Stimulated activated naive CD8-positive, alpha-beta T cell treated with anti-CD3 and anti-CD28 coated beads, Interleukin-15, amount 100 ng/mL, for 72 hours (primary cell): Measurements from ENCODE around the gene STAB2.

Source experiments
- ATAC-seq: fragments of 150-1000 bp; cut with Tn5 transposase; 2 replicates; pipeline ENCODE4 v1.10.0; 2021; ENCODE audit warnings: mild to moderate bottlenecking, moderate library complexity
- DNase-seq, 2 donors: peaks; one replicate each; pipeline ENCODE4 v3.0.0; 2021 to 2022
- H3K27ac Mint-ChIP-seq, 2 donors: one replicate each; pipeline ENCODE4 v1.8.0; 2022; ENCODE audit warnings: mild to moderate bottlenecking in 2 of 2, mixed read lengths in 2 of 2, moderate library complexity in 2 of 2
- H3K27me3 Mint-ChIP-seq: one replicate; pipeline ENCODE4 v1.8.0; 2022; ENCODE audit warnings: mixed read lengths
- H3K4me1 Mint-ChIP-seq: one replicate; pipeline ENCODE4 v1.8.0; 2022; ENCODE audit warnings: mild to moderate bottlenecking, mixed read lengths
- H3K4me3 Mint-ChIP-seq, 2 donors: one replicate each; pipeline ENCODE4 v1.8.0; 2022; ENCODE audit warnings: mild to moderate bottlenecking in 2 of 2, mixed read lengths in 2 of 2, moderate library complexity in 1 of 2
- H3K9me3 Mint-ChIP-seq, 2 donors: one replicate each; pipeline ENCODE4 v1.8.0; 2022; ENCODE audit warnings: mixed read lengths in 2 of 2

Gene STAB2

GRCh38 chr12:103566398-103566797, 20.7 kb upstream of the STAB2 start:
- Mint-ChIP-seq H3K4me1 (no peaks in the 10 kb centered on the region), H3K27ac (no peak overlapping the region), H3K4me3 (no peak overlapping the region), H3K9me3 (peaks cover 40 to 46% of the 10 kb centered on the region in 2 donors), H3K27me3 (peaks cover 83% of the 10 kb centered on the region)
- DNase-seq (no peak), ATAC-seq (no peak)

GRCh38 chr12:103569278-103569677, 17.8 kb upstream of the STAB2 start:
- Mint-ChIP-seq H3K4me3 (no peak overlapping the region), H3K27me3 (peaks cover 90% of the 10 kb centered on the region), H3K4me1 (no peaks in the 10 kb centered on the region), H3K9me3 (peaks cover 29 to 35% of the 10 kb centered on the region in 2 donors), H3K27ac (no peak overlapping the region)
- DNase-seq (no peak), ATAC-seq (no peak)

DNA sequence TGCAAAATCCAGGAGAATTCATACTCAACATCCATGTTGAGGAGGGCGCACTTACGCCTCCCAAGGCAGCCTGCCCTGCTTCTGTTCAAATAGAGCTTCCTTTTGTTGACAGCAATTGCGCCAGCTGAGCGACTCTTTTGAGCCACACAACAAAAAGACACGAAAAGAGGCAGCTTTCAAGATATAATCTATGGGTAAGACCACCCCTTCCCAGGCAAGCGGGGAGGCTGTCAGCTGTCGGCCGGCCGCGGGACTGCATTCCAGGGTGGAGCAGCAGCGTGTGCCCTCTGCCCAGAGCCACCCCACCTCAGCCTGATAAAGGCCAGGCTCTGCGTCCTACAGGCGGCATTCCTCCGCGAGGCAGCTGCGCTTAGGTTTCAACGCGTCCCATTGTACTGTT, 15.8 kb upstream of the STAB2 start:
- H3K27ac Mint-ChIP-seq = no peak overlapping the region
- H3K4me1 Mint-ChIP-seq = peaks cover 9% of the 10 kb centered on the region
- H3K27me3 Mint-ChIP-seq = peaks cover 96% of the 10 kb centered on the region
- no peak for DNase-seq
- H3K9me3 Mint-ChIP-seq = peaks cover 15 to 16% of the 10 kb centered on the region in 2 donors
- no peak overlapping the region for H3K4me3 Mint-ChIP-seq
- no peak for ATAC-seq

DNA sequence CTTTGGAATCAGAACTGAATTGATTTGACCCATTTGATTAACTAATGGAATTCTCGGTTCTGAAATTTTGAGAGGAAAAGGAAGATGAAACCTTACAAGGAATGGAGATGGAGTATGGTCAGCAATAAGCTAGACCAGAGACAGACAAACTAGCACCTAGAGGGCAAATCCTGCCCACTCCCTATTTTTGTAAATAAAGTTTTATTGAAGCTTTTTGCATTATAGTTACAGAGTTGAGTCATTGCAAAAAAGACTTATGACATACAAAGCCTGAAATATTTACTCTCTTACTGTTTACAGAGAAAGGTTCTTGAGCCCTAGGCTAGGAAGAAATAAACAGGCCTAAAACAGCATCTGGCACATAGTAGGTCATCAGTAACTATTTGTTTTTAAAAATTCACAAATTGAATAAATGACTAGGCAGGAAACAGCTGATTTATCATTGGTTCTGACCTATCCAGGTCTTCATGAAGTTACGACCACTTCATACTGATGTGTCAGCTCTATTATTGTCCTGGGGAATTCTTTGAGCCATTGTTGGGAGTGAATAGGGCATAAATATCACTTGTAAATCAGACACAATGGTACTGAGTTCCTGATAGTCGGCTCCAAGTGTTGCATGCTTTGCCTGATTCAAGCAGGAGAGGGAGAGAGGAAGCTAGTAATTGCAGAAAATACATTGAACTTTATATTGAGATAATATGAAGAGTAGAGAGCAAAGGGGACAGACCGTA, 14.6 kb upstream of the STAB2 start:
- ATAC-seq = no peak
- DNase-seq = no peak
- H3K27me3 Mint-ChIP-seq = peaks cover 84% of the 10 kb centered on the region

GRCh38 chr12:103573185-103573584, 13.9 kb upstream of the STAB2 start:
- no peak overlapping the region for H3K4me3 Mint-ChIP-seq
- no peaks in the 10 kb centered on the region for H3K9me3 Mint-ChIP-seq
- no peak overlapping the region for H3K27ac Mint-ChIP-seq

More for the DNA sequence above, 14.6 kb upstream of the STAB2 start:
- Mint-ChIP-seq H3K4me3 (no peak overlapping the region), H3K4me1 (peaks cover 9% of the 10 kb centered on the region), H3K27ac (no peak overlapping the region), H3K9me3 (peaks cover 3 to 4% of the 10 kb centered on the region in 2 donors)

GRCh38 chr12:103578926-103579325, 8.1 kb upstream of the STAB2 start:
- ATAC-seq = no peak
- Mint-ChIP-seq H3K27me3 (peaks cover 52% of the 10 kb centered on the region), H3K27ac (no peak overlapping the region), H3K4me1 (peaks cover 9% of the 10 kb centered on the region), H3K4me3 (no peak overlapping the region), H3K9me3 (no peaks in the 10 kb centered on the region)
- no peak for DNase-seq

More at GRCh38 chr12:103573185-103573584, 13.9 kb upstream of the STAB2 start:
- Mint-ChIP-seq H3K27me3 (peaks cover 77% of the 10 kb centered on the region), H3K4me1 (peaks cover 9% of the 10 kb centered on the region)
- no peak for DNase-seq
- no peak for ATAC-seq

DNA sequence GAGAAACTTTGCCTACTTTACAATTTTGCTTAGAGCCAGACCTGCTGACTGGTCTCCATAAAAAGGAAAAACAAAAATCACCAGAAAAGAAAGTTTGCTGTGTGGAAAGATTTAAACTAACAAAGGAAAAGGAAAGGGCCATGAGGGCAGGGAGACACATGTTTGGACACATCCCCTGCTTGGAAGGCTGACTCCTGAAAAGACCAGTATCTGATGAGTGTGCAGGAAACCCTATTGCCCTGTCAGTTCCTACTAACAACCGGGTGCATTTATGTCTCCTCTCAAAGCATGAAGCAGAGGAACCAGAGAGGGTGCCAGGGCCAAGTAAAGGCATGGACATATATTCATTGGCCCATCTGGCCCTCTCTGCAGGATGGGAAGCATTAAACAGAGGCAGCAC, 7.0 kb upstream of the STAB2 start:
- H3K27me3 Mint-ChIP-seq = peaks cover 51% of the 10 kb centered on the region
- H3K4me3 Mint-ChIP-seq = no peak overlapping the region
- no peaks in the 10 kb centered on the region for H3K9me3 Mint-ChIP-seq
- ATAC-seq (no peak), DNase-seq (no peak)
- peaks cover 8% of the 10 kb centered on the region for H3K4me1 Mint-ChIP-seq
- H3K27ac Mint-ChIP-seq = no peak overlapping the region

GRCh38 chr12:103583008-103583407, 4.1 kb upstream of the STAB2 start:
- peaks cover 41% of the 10 kb centered on the region for H3K27me3 Mint-ChIP-seq
- H3K9me3 Mint-ChIP-seq = no peaks in the 10 kb centered on the region
- ATAC-seq = no peak
- H3K4me3 Mint-ChIP-seq = no peak overlapping the region
- no peak for DNase-seq
- no peaks in the 10 kb centered on the region for H3K4me1 Mint-ChIP-seq
- H3K27ac Mint-ChIP-seq = no peak overlapping the region

- Mint-ChIP-seq H3K9me3 (no peaks in the 10 kb centered on the region), H3K27ac (no peak overlapping the region), H3K27me3 (peaks cover 23% of the 10 kb centered on the region), H3K4me3 (no peak overlapping the region), H3K4me1 (no peaks in the 10 kb centered on the region)
- no peak for DNase-seq
- ATAC-seq = no peak
Observed at GRCh38 chr12:103586132-103586531, 941 bp upstream of the STAB2 start.

- Mint-ChIP-seq H3K4me3 (no peak overlapping the region), H3K27ac (no peak overlapping the region), H3K4me1 (no peaks in the 10 kb centered on the region), H3K9me3 (peaks cover 0 to 4% of the 10 kb centered on the region in 2 donors), H3K27me3 (peaks cover 12% of the 10 kb centered on the region)
- ATAC-seq = no peak
- no peak for DNase-seq
Observed at GRCh38 chr12:103588680-103589079, 1.6 kb downstream of the STAB2 start.

DNA sequence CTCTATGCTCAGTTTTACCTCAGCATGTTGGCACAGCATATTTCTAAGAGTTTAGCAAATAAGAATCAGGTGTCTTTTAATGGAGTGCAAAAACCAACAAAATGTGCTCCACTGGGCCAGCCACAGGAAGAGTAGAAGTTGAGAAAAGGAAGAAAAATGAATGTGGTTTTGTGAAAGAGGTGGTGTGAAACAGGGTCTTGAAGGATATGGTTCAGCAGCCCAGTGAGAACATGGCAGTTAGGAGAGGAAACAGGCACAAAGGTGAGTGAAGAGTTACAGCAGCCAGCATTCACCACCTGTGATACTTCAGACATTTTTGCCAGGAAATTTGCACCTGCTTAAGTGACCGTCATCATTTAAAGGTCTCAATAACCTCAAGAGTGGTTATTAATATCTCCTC, 2.4 kb downstream of the STAB2 start:
- Mint-ChIP-seq H3K4me1 (no peaks in the 10 kb centered on the region), H3K4me3 (no peak overlapping the region), H3K9me3 (peaks cover 0 to 4% of the 10 kb centered on the region in 2 donors), H3K27me3 (peaks cover 3% of the 10 kb centered on the region), H3K27ac (no peak overlapping the region)
- no peak for DNase-seq
- no peak for ATAC-seq

DNA sequence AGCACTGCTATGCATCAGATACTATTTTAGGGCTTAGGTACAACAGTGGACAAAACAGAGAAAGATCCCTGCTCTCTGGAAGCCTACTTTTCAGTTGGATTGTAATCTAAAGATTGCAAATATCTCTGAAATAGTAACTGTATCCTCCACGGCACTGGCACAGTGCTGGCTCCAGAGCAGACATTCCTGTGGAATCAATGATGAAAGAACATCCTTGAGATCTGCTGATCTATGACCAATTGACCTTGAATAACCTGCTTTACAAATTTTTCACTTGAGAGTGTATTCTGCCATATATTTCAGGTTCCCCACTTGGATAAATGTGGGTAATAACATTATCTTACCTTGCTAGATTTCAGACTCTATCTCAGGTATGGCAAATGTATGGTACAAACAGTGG, 3.2 kb downstream of the STAB2 start:
- Mint-ChIP-seq H3K4me1 (no peaks in the 10 kb centered on the region), H3K4me3 (no peak overlapping the region), H3K27me3 (no peaks in the 10 kb centered on the region), H3K9me3 (peaks cover 0 to 4% of the 10 kb centered on the region in 2 donors), H3K27ac (no peak overlapping the region)
- no peak for ATAC-seq
- no peak for DNase-seq

DNA sequence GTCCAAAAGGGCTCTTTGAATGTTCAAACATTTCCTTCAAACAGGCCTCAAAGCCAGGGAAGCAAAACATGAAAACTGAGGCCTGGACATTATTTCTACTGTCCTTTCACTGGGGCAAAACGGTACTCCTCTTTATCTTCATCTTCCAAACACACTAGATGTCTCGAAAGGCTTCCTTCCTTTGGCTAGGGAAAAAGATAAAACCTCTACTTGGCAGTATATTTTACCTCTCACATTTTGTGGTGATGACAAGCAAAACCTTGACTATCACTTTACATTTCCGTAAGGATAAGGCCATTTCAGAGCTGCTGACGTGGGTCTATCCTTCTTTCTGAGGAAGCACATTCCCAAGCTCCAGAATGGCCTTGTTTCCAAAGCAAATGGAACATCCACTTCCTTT, 9.9 kb downstream of the STAB2 start:
- Mint-ChIP-seq H3K27me3 (no peaks in the 10 kb centered on the region), H3K4me1 (no peaks in the 10 kb centered on the region), H3K27ac (no peak overlapping the region), H3K9me3 (peaks cover 0 to 4% of the 10 kb centered on the region in 2 donors), H3K4me3 (no peak overlapping the region)
- ATAC-seq = no peak
- no peak for DNase-seq

DNA sequence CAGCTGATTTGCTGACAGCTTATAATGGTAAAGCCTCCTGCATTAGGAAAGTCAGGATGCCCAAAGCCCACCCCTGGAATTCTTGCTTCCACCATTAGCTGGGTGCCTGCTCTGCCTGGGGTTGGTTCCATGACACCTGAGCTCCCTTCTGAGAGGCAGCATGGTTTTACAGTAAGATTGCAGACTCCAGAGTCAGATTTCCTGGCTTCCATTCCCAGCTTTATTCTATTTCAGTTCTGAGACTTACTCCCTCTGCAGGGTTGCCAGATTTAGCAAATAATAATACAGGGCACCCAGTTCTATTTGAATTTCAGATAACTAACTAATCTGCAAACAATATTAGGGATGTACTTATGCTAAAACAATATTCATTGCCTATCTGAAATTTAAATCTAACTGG, 12.2 kb downstream of the STAB2 start:
- no peaks in the 10 kb centered on the region for H3K27me3 Mint-ChIP-seq
- DNase-seq = no peak
- no peaks in the 10 kb centered on the region for H3K9me3 Mint-ChIP-seq
- H3K4me3 Mint-ChIP-seq = no peak overlapping the region
- no peak for ATAC-seq
- no peaks in the 10 kb centered on the region for H3K4me1 Mint-ChIP-seq
- no peak overlapping the region for H3K27ac Mint-ChIP-seq

GRCh38 chr12:103600967-103601728, 14.1 kb downstream of the STAB2 start:
- DNase-seq = no peak
- Mint-ChIP-seq H3K9me3 (no peaks in the 10 kb centered on the region), H3K4me3 (no peak overlapping the region), H3K27me3 (no peaks in the 10 kb centered on the region), H3K27ac (no peak overlapping the region), H3K4me1 (no peaks in the 10 kb centered on the region)
- ATAC-seq = no peak

GRCh38 chr12:103620395-103620794, 33.3 kb downstream of the STAB2 start:
- DNase-seq = no peak
- no peaks in the 10 kb centered on the region for H3K4me1 Mint-ChIP-seq
- H3K27me3 Mint-ChIP-seq = peaks cover 15% of the 10 kb centered on the region
- no peak overlapping the region for H3K4me3 Mint-ChIP-seq
- H3K9me3 Mint-ChIP-seq = no peaks in the 10 kb centered on the region
- no peak for ATAC-seq
- H3K27ac Mint-ChIP-seq = no peak overlapping the region
